Fibroblast of lung (primary cell): ENCODE data around the gene GPR107. TPM values are rescaled to one million over a fixed set of nuclear protein-coding genes. Genes with fewer than 3 reads are reported as not detected.

Source experiments
- DNase-seq, 2 donors: peaks; one replicate each; pipeline versions ENCODE4 v3.0.0 to v3.0.0-alpha.2; 2010; ENCODE audit warnings: low read depth in 2 of 2
- H2AFZ ChIP-seq: 2 replicates; pipeline ENCODE4 v1.5.1; 2012; ENCODE audit warnings: low read length, control low read depth, inconsistent platforms
- H3K27ac ChIP-seq: 2 replicates; pipeline ENCODE4 v1.5.1; 2011; ENCODE audit warnings: low read length, control low read depth; ENCODE audit not compliant: insufficient read depth
- H3K27me3 ChIP-seq: 2 replicates; pipeline ENCODE4 v1.5.1; 2011; ENCODE audit warnings: mild to moderate bottlenecking, low read length; ENCODE audit not compliant: control insufficient read depth, insufficient read depth
- H3K36me3 ChIP-seq: 2 replicates; pipeline ENCODE4 v1.5.1; 2011; ENCODE audit warnings: low read length; ENCODE audit not compliant: control insufficient read depth, insufficient read depth
- H3K4me1 ChIP-seq: 2 replicates; pipeline ENCODE4 v1.5.1; 2011; ENCODE audit warnings: low read length; ENCODE audit not compliant: control insufficient read depth, insufficient read depth; ENCODE audit errors: extremely low read depth
- H3K4me2 ChIP-seq: 2 replicates; pipeline ENCODE4 v1.5.1; 2011; ENCODE audit warnings: low read length, control low read depth; ENCODE audit not compliant: insufficient read depth; ENCODE audit errors: extremely low read depth
- H3K4me3 ChIP-seq, 4 experiments: fragments of 200-600 bp in 1 of 4; sonication (generic) in 1 of 4; replicated peaks in 1 of 4; 2 replicates each; pipeline ENCODE4 v1.5.1; 2011 to 2016; ENCODE audit warnings: low read length in 4 of 4, low read depth in 3 of 4, mild to moderate bottlenecking in 3 of 4, control low read depth in 2 of 4, inconsistent platforms in 1 of 4, mixed read lengths in 1 of 4; ENCODE audit not compliant: insufficient read depth in 1 of 4; ENCODE audit errors: control extremely low read depth in 1 of 4
- H3K79me2 ChIP-seq: 2 replicates; pipeline ENCODE4 v1.5.1; 2012; ENCODE audit warnings: mild to moderate bottlenecking, low read length, inconsistent platforms; ENCODE audit not compliant: control insufficient read depth, insufficient read depth
- H3K9ac ChIP-seq: 2 replicates; pipeline ENCODE4 v1.5.1; 2011; ENCODE audit warnings: mild to moderate bottlenecking, low read length, control low read depth; ENCODE audit not compliant: insufficient read depth
- H3K9me3 ChIP-seq: 2 replicates; pipeline ENCODE4 v1.5.1; 2012; ENCODE audit warnings: low read depth, low read length; ENCODE audit not compliant: control insufficient read depth, insufficient read depth
- H4K20me1 ChIP-seq: 2 replicates; pipeline ENCODE4 v1.5.1; 2011; ENCODE audit warnings: low read length; ENCODE audit not compliant: control insufficient read depth, insufficient read depth; ENCODE audit errors: extremely low read depth
- CTCF ChIP-seq, 2 donors: IDR thresholded peaks in 1 of 2; conservative IDR thresholded peaks in 1 of 2; 1 replicate in 1 of 2; 2 replicates in 1 of 2; pipeline ENCODE4 v1.5.1; 2011 to 2012; ENCODE audit warnings: low read length in 2 of 2, control low read depth in 1 of 2, inconsistent platforms in 1 of 2, low read depth in 1 of 2, mild to moderate bottlenecking in 1 of 2
- EZH2 ChIP-seq: IDR thresholded peaks from 2 replicates; pipeline ENCODE4 v1.5.1; 2012; ENCODE audit warnings: low read length, control low read depth, mild to moderate bottlenecking; ENCODE audit errors: missing control alignments
- polyA plus RNA-seq, 2 donors: library from polyadenylated mRNA; depleted of rRNA in 1 of 2; stranded (reverse) in 1 of 2; unstranded in 1 of 2; fragments of >200 nt; gene quantifications; 2 replicates each; pipeline ENCODE4 v1.2.1, GENCODE V29; 2011 to 2012; ENCODE audit warnings: missing spikeins in 1 of 2
- total RNA-seq: library from RNA; depleted of rRNA; stranded (reverse); fragments of >200 nt; gene quantifications from 2 replicates; pipeline ENCODE4 v1.2.1, GENCODE V29; 2014

The GPR107 gene
- total and polyA plus RNA-seq, 2 donors (not counting 1 experiment from before 2014, with no cell fraction given): 27.6 to 43.5 TPM

GRCh38 chr9:130150779-130151382, 97.2 kb downstream of the GPR107 start:
- no peaks in the 10 kb centered on the region for H3K79me2 ChIP-seq
- no peak overlapping the region for H3K27ac ChIP-seq
- no peaks in the 10 kb centered on the region for H3K36me3 ChIP-seq
- no peak overlapping the region for H2AFZ ChIP-seq
- H3K4me2 ChIP-seq: no peak overlapping the region
- H4K20me1 ChIP-seq: no peaks in the 10 kb centered on the region
- H3K9ac ChIP-seq: no peak overlapping the region
- H3K4me1 ChIP-seq: peaks cover 2% of the 10 kb centered on the region
- no peak overlapping the region for H3K4me3 ChIP-seq
- DNase-seq: peak; percentile 15 to 79
- no peak for TF ChIP-seq EZH2
- no peak for TF ChIP-seq CTCF (conservative IDR thresholded peaks at IDR 0.05 in 1 of 2, IDR thresholded peaks at IDR 0.05 in 1 of 2; ENCODE audit: low read depth in 1 of 2, low read length in 2 of 2)
- no peaks in the 10 kb centered on the region for H3K27me3 ChIP-seq
- no peaks in the 10 kb centered on the region for H3K9me3 ChIP-seq

- Histone ChIP-seq H3K9me3 (no peaks in the 10 kb centered on the region), H3K27me3 (no peaks in the 10 kb centered on the region), H3K79me2 (no peaks in the 10 kb centered on the region), H3K36me3 (no peaks in the 10 kb centered on the region), H4K20me1 (no peaks in the 10 kb centered on the region), H3K4me1 (peaks cover 2% of the 10 kb centered on the region), H3K9ac (no peak overlapping the region), H3K27ac (no peak overlapping the region), H2AFZ (no peak overlapping the region), H3K4me3 (no peak overlapping the region), H3K4me2 (no peak overlapping the region)
- no peak for DNase-seq
- TF ChIP-seq EZH2: no peak
Observed at GRCh38 chr9:130154816-130155215, 101.1 kb downstream of the GPR107 start.

GRCh38 chr9:130155647-130156046, 101.9 kb downstream of the GPR107 start:
- H3K4me3 ChIP-seq: no peak overlapping the region
- H3K9ac ChIP-seq: no peak overlapping the region
- H3K4me2 ChIP-seq: no peak overlapping the region
- TF ChIP-seq EZH2: no peak
- TF ChIP-seq CTCF (conservative IDR thresholded peaks at IDR 0.05 in 1 of 2, IDR thresholded peaks at IDR 0.05 in 1 of 2; ENCODE audit: low read depth in 1 of 2, low read length in 2 of 2): no peak
- no peaks in the 10 kb centered on the region for H3K36me3 ChIP-seq
- H4K20me1 ChIP-seq: no peaks in the 10 kb centered on the region
- H3K79me2 ChIP-seq: no peaks in the 10 kb centered on the region
- H3K27me3 ChIP-seq: no peaks in the 10 kb centered on the region
- no peak overlapping the region for H3K27ac ChIP-seq
- peaks cover 2% of the 10 kb centered on the region for H3K4me1 ChIP-seq
- H3K9me3 ChIP-seq: no peaks in the 10 kb centered on the region
- H2AFZ ChIP-seq: no peak overlapping the region
- no peak for DNase-seq
